ENCODE results near the gene SORBS1. TPM values are rescaled to one million over a fixed set of nuclear protein-coding genes. Genes with fewer than 3 reads are reported as not detected.

Gene SORBS1
- total and polyA plus RNA-seq, 2 of the 13 experiments (the other 11 are each of a cell fraction or from before 2014, with no cell fraction given) = 16.8 to 39.8 TPM

GRCh38 chr10:95440756-95441546 lies 120.2 kb downstream of the SORBS1 start:
- Histone ChIP-seq H3K79me2 (ENCODE audit: insufficient read depth, low read length) (peaks cover 16% of the 10 kb centered on the region), H4K20me1 (ENCODE audit: insufficient read depth, low read length) (no peaks in the 10 kb centered on the region), H3K4me3 (replicated peaks in 1 of 3; ENCODE audit: insufficient read depth in 1 of 3, low read depth in 2 of 3, low read length in 3 of 3) (no peak overlapping the region), H3K9me3 (ENCODE audit: low read length) (no peaks in the 10 kb centered on the region), H3K27ac (ENCODE audit: extremely low read length, insufficient read depth, low read length) (no peak overlapping the region), H3K4me1 (ENCODE audit: insufficient read depth, low read length) (peaks cover 54% of the 10 kb centered on the region), H2AFZ (ENCODE audit: low read length) (no peak overlapping the region), H3K4me2 (ENCODE audit: low read depth, low read length) (no peak overlapping the region), H3K9ac (ENCODE audit: insufficient read depth, low read depth, low read length) (no peak overlapping the region), H3K36me3 (replicated peaks in 1 of 2; ENCODE audit: control insufficient read depth in 1 of 2, insufficient read depth in 2 of 2, low read length in 2 of 2) (peaks cover 12 to 28% of the 10 kb centered on the region in 2 experiments; a peak in 4 of 5 replicates), H3K27me3 (ENCODE audit: control insufficient read depth in 1 of 2, insufficient read depth in 2 of 2, low read length in 2 of 2) (no peaks in the 10 kb centered on the region)
- intact Hi-C loops (cut with micrococcal nuclease; ENCODE audit: unreplicated experiment) (no loop called here), in situ Hi-C loops (cut with HindIII; ENCODE audit: extremely low pct_ligation_motif_present, low pct_unique_long_range_greater_than_20kb) (loop anchor here (25.0 kb wide), 1 partner anchor 121 kb away; the partner anchor contains the start of gene SORBS1)
- WGBS (ENCODE audit: low lambda C conversion rate) = 83% methylated on average over 7 of the region's 7 CpGs
- ChIA-PET POLR2A (no interaction called here), CTCF (ENCODE audit: low intra/inter-chr PET ratio, low total read pairs) (no interaction called here)
- ATAC-seq (no peak), DNase-seq (ENCODE audit: low spot score) (peak; percentile 43), FAIRE-seq (no peak)
- TF ChIP-seq FLYWCH1 (CRISPR knock-in tag; IDR thresholded peaks at IDR 0.05) (no peak), SRF (IDR thresholded peaks at IDR 0.05; ENCODE audit: low read depth, low read length) (peak; percentile 69; the same call in 1 of the 2 replicates)
- BruUV-seq (replicated peaks) = no TSS peak

- peaks cover 46% of the 10 kb centered on the region for H3K4me1 ChIP-seq (ENCODE audit: insufficient read depth, low read length)
- no peak overlapping the region for H3K4me2 ChIP-seq (ENCODE audit: low read depth, low read length)
- H4K20me1 ChIP-seq (ENCODE audit: insufficient read depth, low read length) = no peaks in the 10 kb centered on the region
- WGBS (ENCODE audit: low lambda C conversion rate) = 93% methylated on average over 6 of the region's 6 CpGs
- H3K9ac ChIP-seq (ENCODE audit: insufficient read depth, low read depth, low read length) = no peak overlapping the region
- ChIA-PET CTCF (ENCODE audit: low intra/inter-chr PET ratio, low total read pairs) (no interaction called here), POLR2A (no interaction called here)
- H3K27ac ChIP-seq (ENCODE audit: extremely low read length, insufficient read depth, low read length) = no peak overlapping the region
- peaks cover 18 to 36% of the 10 kb centered on the region in 2 experiments for H3K36me3 ChIP-seq (replicated peaks in 1 of 2; ENCODE audit: control insufficient read depth in 1 of 2, insufficient read depth in 2 of 2, low read length in 2 of 2)
- H3K79me2 ChIP-seq (ENCODE audit: insufficient read depth, low read length) = peaks cover 8% of the 10 kb centered on the region
- no peak overlapping the region for H2AFZ ChIP-seq (ENCODE audit: low read length)
- ATAC-seq (no peak), DNase-seq (ENCODE audit: low spot score) (no peak), FAIRE-seq (no peak)
- no peaks in the 10 kb centered on the region for H3K27me3 ChIP-seq (ENCODE audit: control insufficient read depth in 1 of 2, insufficient read depth in 2 of 2, low read length in 2 of 2)
- in situ Hi-C loops (cut with HindIII; ENCODE audit: extremely low pct_ligation_motif_present, low pct_unique_long_range_greater_than_20kb) (loop anchor here (25.0 kb wide), 1 partner anchor 122 kb away; the partner anchor contains the start of gene SORBS1), intact Hi-C loops (cut with micrococcal nuclease; ENCODE audit: unreplicated experiment) (no loop called here)
- H3K9me3 ChIP-seq (ENCODE audit: low read length) = no peaks in the 10 kb centered on the region
- no TSS peak for BruUV-seq (replicated peaks)
- H3K4me3 ChIP-seq (replicated peaks in 1 of 3; ENCODE audit: insufficient read depth in 1 of 3, low read depth in 2 of 3, low read length in 3 of 3) = no peak overlapping the region
- no peak for TF ChIP-seq SIX1 (CRISPR knock-in tag; IDR thresholded peaks at IDR 0.05; ENCODE audit: borderline replicate concordance)
- no peak for TF ChIP-seq KIAA2018 (CRISPR knock-in tag; IDR thresholded peaks at IDR 0.05; ENCODE audit: borderline replicate concordance)
- no peak for TF ChIP-seq RBAK (CRISPR knock-in tag; IDR thresholded peaks at IDR 0.05)
- TF ChIP-seq HNF1B (CRISPR knock-in tag; IDR thresholded peaks at IDR 0.05) = no peak
Measured at GRCh38 chr10:95440038-95440725, 121.0 kb downstream of the SORBS1 start.
